Activated CD4-positive, alpha-beta T cell treated with anti-CD3 and anti-CD28 coated beads, Interleukin-2, amount 50 U/mL, for 4 hours (primary cell): ENCODE results near the gene LPP.

Source experiments
- DNase-seq, 2 experiments: peaks; one replicate each; pipeline ENCODE4 v3.0.0-alpha.2; 2020

Gene LPP

DNA sequence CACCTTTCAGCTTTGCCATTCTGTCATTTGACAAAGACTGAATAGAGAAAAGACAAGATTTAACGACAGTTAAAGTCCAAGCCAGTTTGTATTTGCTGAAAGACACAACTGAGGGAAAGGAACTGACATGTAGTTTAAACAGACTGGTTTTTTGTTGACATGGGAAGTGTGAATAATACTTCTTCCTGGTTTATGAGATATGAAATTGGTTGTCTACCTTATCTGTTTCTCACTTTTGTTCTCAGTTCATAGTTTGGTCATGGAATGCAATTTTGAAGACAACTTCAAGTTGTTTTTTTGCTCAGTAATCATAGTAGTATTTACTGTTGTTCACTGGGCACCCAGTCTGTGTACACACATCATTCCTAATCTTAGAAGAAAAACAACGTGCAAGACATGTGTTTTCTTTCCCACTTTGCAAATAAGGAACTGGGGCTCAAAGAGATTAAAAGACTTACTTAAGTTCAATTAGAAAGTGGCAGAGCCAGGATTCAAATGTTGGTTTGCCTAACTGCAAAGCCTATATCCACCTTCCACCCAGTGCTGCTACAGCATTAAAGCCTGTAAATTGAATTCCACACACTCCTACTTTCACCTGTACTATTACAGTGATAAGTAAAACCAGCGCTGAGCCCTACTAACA is 103.5 kb downstream of the LPP start:
- no peak for DNase-seq

- no peak for DNase-seq
Observed at GRCh38 chr3:188259191-188259590, 105.2 kb downstream of the LPP start.

GRCh38 chr3:188259596-188259995 is 105.6 kb downstream of the LPP start:
- no peak for DNase-seq

GRCh38 chr3:188261011-188261410 is 107.1 kb downstream of the LPP start:
- no peak for DNase-seq

DNA sequence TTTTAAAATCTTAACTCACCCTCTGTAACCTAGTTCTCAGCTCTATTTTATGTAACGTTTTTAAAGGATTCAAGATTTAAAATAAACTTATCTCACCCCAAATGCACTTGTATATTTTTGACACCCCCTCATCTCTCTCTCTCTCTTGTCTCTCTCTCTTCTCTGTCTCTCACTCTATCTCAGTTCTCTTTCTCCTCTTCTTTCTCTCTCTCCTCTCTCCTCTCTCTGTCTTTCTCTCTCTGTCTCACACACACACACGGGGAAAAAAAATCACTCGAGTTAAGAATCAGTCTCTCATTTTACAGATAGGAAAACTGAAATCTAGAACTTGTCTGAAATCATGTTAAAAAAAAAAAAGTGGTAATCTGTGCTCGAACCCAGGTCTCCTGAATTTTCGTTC is 108.5 kb downstream of the LPP start:
- DNase-seq: no peak

GRCh38 chr3:188262913-188263683 is 109.1 kb downstream of the LPP start:
- no peak for DNase-seq

DNA sequence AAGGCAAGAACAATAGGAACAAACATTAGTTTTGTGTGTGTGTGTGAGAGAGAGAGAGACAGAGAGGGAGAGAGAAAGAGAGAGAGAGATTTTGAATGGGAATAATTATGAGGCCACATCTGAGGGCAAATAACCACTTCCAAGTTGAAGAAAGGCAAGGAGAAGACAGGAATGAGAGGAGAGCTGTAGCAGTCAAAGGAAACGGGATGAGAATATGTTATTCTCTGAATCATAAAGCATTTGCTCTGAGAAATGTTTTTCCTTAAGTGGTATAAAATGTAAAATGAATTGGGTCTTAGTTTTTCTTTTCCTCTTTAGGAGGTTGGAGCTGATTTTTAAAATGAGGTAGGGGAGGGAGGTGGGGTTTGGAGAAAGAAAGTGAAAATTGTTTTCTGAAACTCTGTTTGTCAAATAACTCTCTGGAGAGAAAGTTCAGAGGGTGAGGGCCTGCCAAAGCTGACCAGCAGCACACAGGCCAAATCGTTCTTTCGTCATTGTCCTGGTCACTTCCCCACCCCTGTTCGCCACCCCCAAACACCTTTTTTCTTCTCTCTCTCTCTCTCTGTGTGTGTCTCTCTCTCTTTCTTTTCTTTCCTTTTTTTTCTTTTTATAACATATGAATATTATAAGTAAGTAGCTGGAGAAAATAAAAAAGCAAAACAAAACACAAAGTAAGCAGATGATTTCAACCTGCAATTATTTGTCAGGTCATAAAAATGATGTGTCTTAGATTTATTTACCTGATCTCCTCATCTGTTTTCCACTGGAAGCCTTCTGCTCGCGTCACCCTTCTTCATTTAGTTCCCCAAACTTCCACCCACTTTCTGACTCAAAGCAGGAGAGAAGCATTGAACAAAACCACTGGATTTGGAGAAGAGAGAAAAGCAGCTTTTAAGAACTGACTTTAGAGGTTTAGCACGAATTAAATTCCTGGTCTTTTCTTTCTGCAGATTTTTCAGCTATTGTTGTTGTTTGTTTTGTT is 110.6 kb downstream of the LPP start:
- no peak for DNase-seq

DNA sequence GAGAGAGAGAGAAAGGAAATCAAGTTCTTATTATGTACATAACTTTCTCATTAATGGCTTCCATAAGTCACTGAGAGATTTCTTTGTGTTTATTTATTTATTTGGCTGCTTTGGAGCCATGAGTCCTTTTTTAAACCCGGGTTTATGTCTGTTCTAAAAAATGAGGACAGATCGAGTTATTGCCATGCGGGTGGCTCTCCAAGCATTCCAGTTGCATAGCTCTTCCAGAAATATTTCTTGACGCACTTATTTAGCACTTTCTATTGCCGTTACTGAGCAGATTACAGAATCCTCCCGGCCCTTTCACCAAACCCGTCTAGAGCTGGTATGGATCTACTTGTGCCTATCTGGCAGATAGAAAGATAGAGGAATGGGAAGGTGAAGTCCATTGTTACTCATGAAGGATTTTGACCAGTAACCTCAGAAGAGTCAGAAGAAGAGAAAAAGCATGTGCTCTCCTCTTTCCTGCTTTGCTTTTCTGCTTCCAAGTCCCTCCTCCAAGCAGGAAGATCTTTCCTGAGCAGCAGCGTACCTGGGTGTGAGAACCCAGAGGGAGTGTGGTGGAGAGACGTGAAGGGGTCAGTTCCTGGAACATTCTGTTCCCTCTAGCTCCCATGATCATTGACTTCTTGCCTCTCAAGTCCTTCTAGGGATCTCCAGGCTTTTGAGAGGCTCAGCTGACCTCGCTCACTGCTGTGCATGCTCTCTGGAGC is 112.8 kb downstream of the LPP start:
- DNase-seq: no peak

DNA sequence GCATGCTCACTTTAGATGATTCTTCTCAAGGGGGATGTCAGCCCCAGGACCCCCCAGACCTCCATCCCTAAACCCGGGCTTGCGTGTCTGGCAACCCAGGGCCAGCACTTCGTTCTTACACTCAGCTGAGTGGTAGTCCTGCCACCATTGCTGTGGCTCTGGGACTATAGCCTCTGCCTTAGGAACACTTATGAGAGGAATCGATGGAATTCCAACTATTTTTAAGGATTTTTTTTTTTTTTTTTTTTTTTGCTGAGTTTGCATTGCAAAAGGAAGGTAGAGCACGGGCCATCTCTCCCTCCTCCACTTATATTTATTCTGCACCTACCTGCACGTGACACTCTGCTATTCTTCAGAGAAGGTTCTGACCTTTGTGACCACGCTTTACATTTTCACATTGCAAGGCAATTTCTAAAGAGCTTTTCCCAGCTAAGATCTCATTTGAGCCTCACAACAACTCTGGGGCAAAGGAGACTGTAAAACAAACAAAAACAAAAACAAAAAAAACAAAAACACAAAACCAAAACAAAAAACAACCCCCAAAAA is 113.9 kb downstream of the LPP start:
- no peak for DNase-seq

DNA sequence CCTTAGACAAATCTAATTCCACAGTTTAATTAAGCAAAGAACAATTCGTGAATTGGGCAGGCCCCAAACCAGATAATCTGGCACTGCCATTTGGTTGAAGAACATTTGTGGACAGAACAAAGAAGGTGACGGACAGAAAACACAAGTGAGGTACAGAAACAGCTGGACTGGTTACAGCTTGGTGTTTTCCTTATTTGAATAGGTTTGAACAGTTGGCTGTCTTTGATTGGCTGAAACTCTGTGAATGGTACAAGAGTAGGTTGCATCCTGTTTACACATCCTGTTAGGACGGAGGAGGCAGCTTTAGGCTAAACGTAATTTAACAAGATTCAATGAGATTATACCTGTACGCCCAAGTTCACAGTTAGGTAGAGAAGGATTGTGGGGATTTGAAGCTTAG is 114.4 kb downstream of the LPP start:
- DNase-seq: no peak

- DNase-seq: no peak
Observed at GRCh38 chr3:188269040-188269439, 115.1 kb downstream of the LPP start.

DNA sequence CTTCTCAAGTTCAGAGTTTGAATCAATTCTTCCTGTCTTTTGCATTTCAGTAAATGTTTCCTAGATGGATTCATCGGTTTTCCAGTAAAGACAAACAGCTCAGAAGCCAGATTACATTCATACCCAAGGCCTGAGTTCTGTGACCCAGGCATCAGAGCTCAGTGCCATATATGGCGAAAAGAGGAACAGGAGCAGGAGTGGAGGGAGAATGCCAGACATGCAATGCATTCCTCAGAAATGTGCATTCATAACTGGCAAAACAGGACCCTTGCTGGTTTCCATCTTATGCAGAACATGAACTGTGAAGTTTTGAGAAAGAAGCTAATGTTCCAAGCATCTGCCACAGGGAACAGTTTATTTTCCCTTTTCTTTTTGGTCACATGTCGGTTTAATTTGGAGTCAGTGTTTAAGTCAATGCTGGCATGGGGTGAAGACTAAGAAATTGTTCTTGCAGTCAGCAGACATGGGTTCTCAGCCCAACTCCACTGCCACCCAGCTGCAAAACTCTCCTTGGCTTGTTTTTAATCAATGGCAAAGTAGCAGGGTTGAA is 116.5 kb downstream of the LPP start:
- no peak for DNase-seq

- DNase-seq: no peak
Observed at GRCh38 chr3:188271226-188271914, 117.4 kb downstream of the LPP start.

DNA sequence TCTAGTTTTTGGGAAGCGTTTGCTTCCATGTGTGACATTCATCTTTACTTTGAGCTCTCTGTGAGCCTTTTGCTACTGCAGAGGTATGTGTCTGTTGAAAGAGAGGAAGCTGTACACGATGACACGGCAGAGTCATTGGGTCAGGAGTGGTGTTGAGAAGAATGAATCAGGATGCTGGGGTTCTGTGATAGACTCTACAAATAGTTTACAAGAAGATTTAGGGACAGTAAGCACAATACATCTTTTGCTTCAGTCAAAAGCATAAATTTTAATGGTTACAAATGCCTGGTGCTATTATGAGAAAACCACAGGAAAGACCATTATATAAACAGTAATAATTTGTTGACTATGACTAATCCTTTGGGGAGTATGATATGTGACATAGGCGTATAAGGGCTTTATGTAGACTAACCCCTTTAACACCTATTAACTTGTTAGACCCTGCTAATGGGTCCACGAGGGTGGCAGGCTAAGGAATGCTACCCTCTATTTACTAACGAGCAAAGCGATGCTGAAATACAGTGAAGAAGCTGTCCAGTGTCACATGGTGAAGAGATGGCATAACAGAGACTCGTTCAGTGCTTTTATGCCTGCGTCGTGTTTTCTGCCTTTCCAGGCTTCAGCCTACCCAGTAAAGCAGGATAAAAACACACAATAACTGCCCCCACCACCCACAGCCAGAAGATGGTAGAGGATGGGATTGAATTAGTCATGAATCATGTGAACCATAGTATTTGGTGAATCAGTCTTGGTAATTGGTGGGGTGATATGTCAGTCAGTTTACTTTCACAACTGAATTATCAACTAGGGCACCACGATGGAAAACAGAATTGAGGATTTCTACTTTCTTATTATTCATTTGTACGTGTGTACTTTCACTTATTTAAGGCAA is 118.8 kb downstream of the LPP start:
- no peak for DNase-seq

- DNase-seq: no peak
Observed at GRCh38 chr3:188274249-188274915, 120.4 kb downstream of the LPP start.

GRCh38 chr3:188276375-188276774 is 122.4 kb downstream of the LPP start:
- DNase-seq: no peak

- no peak for DNase-seq
Observed at GRCh38 chr3:188278717-188279324, 124.9 kb downstream of the LPP start.

DNA sequence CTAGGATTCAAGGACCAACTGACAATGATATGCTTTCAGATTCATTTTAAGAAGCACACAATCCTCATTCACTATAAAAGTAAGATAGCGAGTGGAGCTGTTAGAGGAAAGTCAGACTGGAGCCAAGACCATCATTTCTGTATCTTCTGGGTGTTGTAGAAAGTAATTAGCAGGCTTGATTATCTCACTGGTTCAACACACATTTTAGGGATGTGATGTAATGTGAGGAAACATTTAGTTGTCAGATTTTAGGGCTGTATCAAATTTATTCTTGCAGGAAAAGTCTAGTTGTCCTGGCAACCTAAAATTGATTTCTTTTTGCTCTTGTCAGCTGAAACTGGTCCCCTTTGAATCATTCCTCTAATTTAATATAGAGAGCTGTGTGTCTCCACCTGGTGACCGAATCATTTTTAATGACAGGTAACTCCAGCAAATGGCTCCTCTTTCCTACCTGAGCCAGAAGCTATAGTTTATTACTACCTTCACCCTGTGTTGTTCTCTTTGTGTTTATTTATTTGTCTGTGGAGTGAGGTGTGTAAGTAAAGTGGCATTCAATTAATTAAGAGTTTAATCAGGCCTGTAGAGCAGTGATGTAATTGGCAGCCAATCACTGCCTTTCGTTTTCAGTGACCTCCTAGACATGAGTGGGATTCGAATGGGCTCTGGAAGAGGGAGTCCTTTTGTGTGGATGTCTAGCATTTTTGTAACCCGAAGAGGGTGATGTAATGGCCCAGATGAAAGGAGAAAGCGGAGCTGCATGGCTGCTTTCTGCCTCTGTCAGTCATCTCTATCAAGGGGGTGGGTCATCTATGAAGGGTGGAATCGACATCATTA is 125.8 kb downstream of the LPP start:
- no peak for DNase-seq

DNA sequence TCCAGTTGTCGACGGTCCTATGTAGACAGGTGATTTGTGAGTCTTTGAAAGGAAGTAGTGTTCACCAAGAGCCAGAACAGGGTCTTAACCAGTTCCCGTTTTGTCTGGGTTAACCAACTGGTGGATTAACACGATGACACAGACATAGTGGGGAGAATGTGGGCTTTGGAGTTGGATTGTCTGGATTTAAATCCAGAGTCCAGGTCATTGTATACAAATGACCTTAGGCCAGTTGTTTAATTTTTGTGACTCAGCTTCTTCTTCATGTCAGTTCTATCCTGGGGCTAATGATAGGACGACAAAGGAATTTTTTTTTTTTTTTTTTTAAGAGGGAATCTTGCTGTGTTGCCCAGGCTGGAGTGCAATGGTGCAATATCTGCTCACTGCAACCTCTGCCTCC is 126.7 kb downstream of the LPP start:
- DNase-seq: no peak
